DMS153 treated with DMSO at 0.1 percent for 48 hours (cell line): ENCODE data around the gene ZNF548.
"Not testable (repeated sequence)": the region's sequence is repeated elsewhere in the genome, so short reads cannot be mapped to it uniquely, and the experiment has no call there.

Experiments
- DNase-seq: peaks from one replicate; lab custom pipeline; 2025; ENCODE audit not compliant: unreplicated experiment; lab: John Stamatoyannopoulos, UW

ZNF548 gene

GRCh38 chr19:57389730-57390598 is at the start of gene ZNF548:
ZNF548 (plus strand) TSS chr19:57389854; CDS start chr19:57390100, 246 bp downstream.
- DNase-seq = peak; percentile 93

GRCh38 chr19:57342582-57342981 is 47.1 kb upstream of the ZNF548 start:
- no peak for DNase-seq

GRCh38 chr19:57348136-57348535 is 41.5 kb upstream of the ZNF548 start:
- DNase-seq = no peak

GRCh38 chr19:57350877-57351805 is 38.5 kb upstream of the ZNF548 start, which contains the start of gene ZNF304:
ZNF304 (plus strand) TSS chr19:57351271; CDS start chr19:57351665, 394 bp downstream.
- peak; percentile 15 for DNase-seq

- DNase-seq = no peak
Measured at GRCh38 chr19:57351867-57352266, 37.8 kb upstream of the ZNF548 start.

GRCh38 chr19:57355916-57356315 is 33.7 kb upstream of the ZNF548 start:
- DNase-seq = no peak

- no peak for DNase-seq
Measured at GRCh38 chr19:57357406-57357805, 32.2 kb upstream of the ZNF548 start.

GRCh38 chr19:57359300-57359699 is 30.4 kb upstream of the ZNF548 start:
- DNase-seq = no peak

- DNase-seq = no peak
Measured at GRCh38 chr19:57362419-57362818, 27.2 kb upstream of the ZNF548 start.

GRCh38 chr19:57362997-57363687 is 26.5 kb upstream of the ZNF548 start, which contains the start of the genes TRAPPC2B and ZNF547:
TRAPPC2B (plus strand) TSS chr19:57363551; CDS start chr19:57364834, 1,283 bp downstream.
ZNF547 (plus strand) TSS chr19:57363551; CDS start chr19:57368556, 5,005 bp downstream.
- peak; percentile 51 for DNase-seq

GRCh38 chr19:57363688-57364181 is 25.9 kb upstream of the ZNF548 start:
- no peak for DNase-seq

- no peak for DNase-seq
Measured at GRCh38 chr19:57366776-57367175, 22.9 kb upstream of the ZNF548 start.

- DNase-seq = no peak
Measured at GRCh38 chr19:57374179-57374578, 15.5 kb upstream of the ZNF548 start.

GRCh38 chr19:57374647-57375046 is 15.0 kb upstream of the ZNF548 start:
- not testable (repeated sequence) for DNase-seq

GRCh38 chr19:57376151-57376550 is 13.5 kb upstream of the ZNF548 start:
- no peak for DNase-seq

GRCh38 chr19:57377498-57378146 is 12.0 kb upstream of the ZNF548 start:
- no peak for DNase-seq

GRCh38 chr19:57380923-57381322 is 8.7 kb upstream of the ZNF548 start:
- no peak for DNase-seq

GRCh38 chr19:57382806-57383488 is 6.7 kb upstream of the ZNF548 start:
- no peak for DNase-seq

GRCh38 chr19:57389194-57389729 is 392 bp upstream of the ZNF548 start:
- DNase-seq = no peak
